Memory B cell (primary cell): ENCODE data around the gene SUN2.

Experiments used
- ATAC-seq: fragments of 150-1000 bp; cut with Tn5 transposase; 2 replicates; pipeline ENCODE4 v1.10.0; 2021; ENCODE audit warnings: low read depth, mild to moderate bottlenecking, moderate library complexity
- DNase-seq, 2 donors: peaks; one replicate each; pipeline ENCODE4 v3.0.0; 2022; ENCODE audit warnings: low spot score in 2 of 2
- H3K27ac Mint-ChIP-seq: one replicate; pipeline ENCODE4 v1.8.0; 2022; ENCODE audit warnings: mild to moderate bottlenecking, moderate library complexity, mixed read lengths
- H3K27me3 Mint-ChIP-seq: one replicate; pipeline ENCODE4 v1.8.0; 2022; ENCODE audit warnings: mixed read lengths
- H3K36me3 Mint-ChIP-seq: one replicate; pipeline ENCODE4 v1.8.0; 2022; ENCODE audit warnings: mild to moderate bottlenecking, mixed read lengths
- H3K4me1 Mint-ChIP-seq: one replicate; pipeline ENCODE4 v1.8.0; 2022; ENCODE audit warnings: mixed read lengths
- H3K4me3 Mint-ChIP-seq: one replicate; pipeline ENCODE4 v1.8.0; 2022; ENCODE audit warnings: mild to moderate bottlenecking, moderate library complexity, mixed read lengths
- H3K9me3 Mint-ChIP-seq: one replicate; pipeline ENCODE4 v1.8.0; 2022; ENCODE audit warnings: mixed read lengths

The SUN2 gene

DNA sequence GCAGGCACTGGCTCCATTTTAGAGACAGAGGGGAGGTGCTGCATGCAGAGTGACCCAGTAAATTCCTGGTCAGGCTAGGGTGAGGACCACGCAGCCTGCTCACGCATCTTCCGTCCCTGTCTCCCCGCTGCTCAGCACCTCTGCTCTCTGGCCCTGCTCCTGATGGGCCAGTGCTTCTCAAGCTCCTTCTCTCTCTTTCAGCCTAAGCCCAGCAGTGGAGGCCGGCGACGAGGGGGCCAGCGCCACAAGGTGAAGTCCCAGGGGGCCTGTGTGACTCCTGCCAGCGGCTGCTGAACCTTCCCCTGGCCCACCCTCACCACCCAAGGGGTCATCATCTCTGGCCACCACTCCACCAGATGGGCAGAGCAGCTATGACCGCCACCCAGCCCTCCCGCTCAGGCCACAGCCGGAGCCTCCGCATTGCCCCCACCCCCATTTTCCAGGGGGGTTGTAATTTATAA, 25.4 kb downstream of the SUN2 start:
- peaks cover 20% of the 10 kb centered on the region for H3K36me3 Mint-ChIP-seq
- ATAC-seq, result no peak

DNA sequence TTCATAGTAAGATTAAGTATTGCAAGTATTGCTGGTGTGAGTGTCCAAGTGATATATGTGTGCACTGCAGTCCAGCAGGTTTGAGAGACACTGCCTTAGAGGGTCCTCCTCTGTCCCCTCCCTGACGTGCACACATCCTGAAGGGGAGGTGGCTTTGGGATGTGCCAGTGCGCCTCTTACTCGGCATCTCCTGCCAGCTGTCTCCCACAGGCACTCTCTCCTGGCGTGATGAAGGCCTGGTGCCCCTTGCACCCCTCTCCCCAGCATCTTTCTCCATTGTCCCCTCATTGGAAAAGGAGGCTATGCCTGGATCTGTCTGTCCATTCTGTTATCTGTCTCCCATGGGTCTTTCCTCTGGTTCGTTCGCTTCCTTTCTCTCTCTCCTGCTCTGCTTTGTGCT, 25.9 kb downstream of the SUN2 start:
- peak overlapping the region; percentile 54 for H3K27ac Mint-ChIP-seq

More for the DNA sequence above, 25.4 kb downstream of the SUN2 start:
- H3K4me1 Mint-ChIP-seq, result peaks cover 12% of the 10 kb centered on the region
- H3K4me3 Mint-ChIP-seq, result no peak overlapping the region
- no peaks in the 10 kb centered on the region for H3K9me3 Mint-ChIP-seq
- H3K27ac Mint-ChIP-seq, result peak overlapping the region; percentile 54
- H3K27me3 Mint-ChIP-seq, result no peaks in the 10 kb centered on the region
- no peak for DNase-seq

DNA sequence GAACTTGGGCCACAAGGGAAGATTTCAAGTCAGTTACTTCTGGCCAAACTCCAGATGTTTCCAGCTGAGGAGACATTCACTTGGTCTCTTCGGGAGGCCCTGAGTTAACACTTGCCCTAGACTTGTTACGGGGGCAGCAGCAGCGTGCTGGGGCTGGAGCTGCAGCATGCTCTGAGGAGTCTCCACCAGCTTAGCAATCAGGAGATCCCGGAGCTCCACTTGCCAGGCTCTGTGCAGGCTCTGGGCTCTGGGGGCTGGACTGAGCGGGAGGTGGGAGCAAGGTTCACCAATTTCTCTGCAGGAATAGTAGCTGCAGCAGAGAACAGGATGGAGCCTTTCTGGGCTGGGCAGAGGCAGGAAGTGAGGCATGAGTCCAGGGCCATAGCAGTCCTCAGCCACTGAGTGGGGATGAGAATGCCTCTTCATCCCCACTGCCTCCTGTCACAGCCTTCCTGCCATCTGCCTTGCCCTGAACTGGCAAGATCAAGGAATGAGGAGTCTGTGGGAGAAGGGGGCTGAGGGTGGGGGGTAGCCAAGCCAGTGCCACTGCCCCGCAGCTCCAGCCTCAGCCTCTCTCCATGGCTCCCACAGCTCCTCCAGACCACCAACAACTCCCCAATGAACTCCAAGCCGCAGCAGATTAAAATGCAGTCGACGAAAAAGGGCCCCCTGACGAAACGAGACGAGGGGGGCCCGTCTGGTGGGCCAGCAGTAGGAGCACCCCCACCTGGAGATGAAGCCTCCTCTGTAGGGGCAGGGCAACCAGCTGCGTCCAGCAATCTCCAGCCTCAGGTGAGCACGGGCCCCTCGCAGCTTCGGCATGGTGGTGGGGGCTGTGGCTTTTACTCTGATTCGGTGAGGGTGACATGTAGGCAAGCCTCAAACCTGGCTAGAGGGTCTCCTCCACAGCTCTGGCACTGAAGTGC, 26.7 kb downstream of the SUN2 start:
- H3K27ac Mint-ChIP-seq, result no peak overlapping the region
- no peak for ATAC-seq

More for the DNA sequence above, 25.9 kb downstream of the SUN2 start:
- DNase-seq (no peak), ATAC-seq (no peak)
- peaks cover 25% of the 10 kb centered on the region for H3K36me3 Mint-ChIP-seq
- H3K27me3 Mint-ChIP-seq, result no peaks in the 10 kb centered on the region
- no peak overlapping the region for H3K4me3 Mint-ChIP-seq
- peaks cover 17% of the 10 kb centered on the region for H3K4me1 Mint-ChIP-seq
- no peaks in the 10 kb centered on the region for H3K9me3 Mint-ChIP-seq

DNA sequence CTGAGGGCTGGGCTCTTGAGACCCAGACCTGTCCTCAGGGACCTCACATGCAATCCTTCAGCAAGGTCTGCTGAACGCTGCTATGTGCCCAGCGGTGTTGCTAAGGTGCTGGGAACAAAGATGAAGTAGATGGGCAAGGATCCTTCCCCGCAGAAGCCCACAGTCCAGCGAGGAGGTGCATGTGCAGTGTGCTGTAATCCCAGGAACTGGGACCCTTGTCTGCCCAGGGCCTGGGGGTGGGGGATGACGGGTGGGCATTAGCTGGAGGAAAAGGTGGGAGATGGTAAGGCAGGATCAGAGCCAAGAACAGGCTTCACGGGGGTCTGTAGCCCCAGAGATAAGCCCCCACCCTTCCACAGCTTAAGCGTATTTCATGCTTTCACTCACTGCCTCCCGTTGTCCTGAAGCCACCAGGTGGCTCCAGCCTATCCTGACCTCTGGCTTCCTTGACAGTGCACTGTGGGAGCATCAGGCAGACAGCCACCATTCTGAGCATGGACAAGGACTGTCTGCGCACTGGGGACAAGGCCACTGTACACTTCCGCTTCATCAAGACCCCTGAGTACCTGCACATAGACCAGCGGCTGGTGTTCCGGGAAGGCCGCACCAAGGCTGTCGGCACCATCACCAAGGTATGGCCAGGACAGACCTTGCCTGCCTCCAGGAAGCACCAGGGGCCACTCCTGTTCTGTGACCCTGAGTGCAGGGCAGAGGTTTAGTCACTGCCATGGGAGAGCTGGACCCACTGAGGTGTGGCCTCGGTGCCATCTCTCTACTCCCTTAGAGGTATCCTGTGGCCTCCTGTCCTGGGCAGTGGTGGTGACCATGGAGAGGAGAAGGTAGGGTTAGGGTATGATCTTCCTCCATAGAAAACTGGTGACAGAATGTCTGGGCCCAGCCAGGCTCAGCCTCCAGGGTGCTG, 28.0 kb downstream of the SUN2 start:
- peaks cover 11% of the 10 kb centered on the region for H3K4me1 Mint-ChIP-seq
- DNase-seq (no peak), ATAC-seq (no peak)
- no peak overlapping the region for H3K4me3 Mint-ChIP-seq
- H3K27me3 Mint-ChIP-seq, result no peaks in the 10 kb centered on the region
- no peaks in the 10 kb centered on the region for H3K9me3 Mint-ChIP-seq
- H3K27ac Mint-ChIP-seq, result peak overlapping the region; percentile 17
- peaks cover 33% of the 10 kb centered on the region for H3K36me3 Mint-ChIP-seq

More for the DNA sequence above, 26.7 kb downstream of the SUN2 start:
- peaks cover 29% of the 10 kb centered on the region for H3K36me3 Mint-ChIP-seq
- H3K9me3 Mint-ChIP-seq, result no peaks in the 10 kb centered on the region
- H3K4me1 Mint-ChIP-seq, result peaks cover 19% of the 10 kb centered on the region
- H3K4me3 Mint-ChIP-seq, result no peak overlapping the region
- no peaks in the 10 kb centered on the region for H3K27me3 Mint-ChIP-seq
- DNase-seq, result no peak

DNA sequence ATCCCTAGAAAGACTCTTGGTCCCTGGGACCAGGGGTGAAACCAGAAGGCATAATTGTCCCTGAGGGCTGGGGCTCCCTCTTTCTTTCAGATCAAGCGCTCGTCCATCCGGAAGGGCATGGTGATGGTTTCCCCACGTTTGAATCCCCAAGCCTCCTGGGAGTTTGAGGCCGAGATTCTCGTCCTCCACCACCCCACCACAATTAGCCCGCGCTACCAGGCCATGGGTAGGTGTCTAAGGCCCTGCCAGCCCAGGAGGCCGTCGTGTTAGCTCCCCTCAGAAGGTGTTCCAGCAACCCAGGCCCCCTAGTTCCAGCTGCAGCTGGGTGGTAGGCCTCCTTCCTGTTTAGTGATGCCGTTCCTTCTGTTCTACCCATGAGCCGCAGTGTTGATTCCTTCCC, 28.7 kb downstream of the SUN2 start:
- no peak for ATAC-seq
- H3K4me1 Mint-ChIP-seq, result peaks cover 11% of the 10 kb centered on the region
- no peak overlapping the region for H3K4me3 Mint-ChIP-seq
- no peaks in the 10 kb centered on the region for H3K9me3 Mint-ChIP-seq
- H3K36me3 Mint-ChIP-seq, result peaks cover 34% of the 10 kb centered on the region
- H3K27me3 Mint-ChIP-seq, result no peaks in the 10 kb centered on the region
- no peak for DNase-seq
- H3K27ac Mint-ChIP-seq, result peak overlapping the region; percentile 11

DNA sequence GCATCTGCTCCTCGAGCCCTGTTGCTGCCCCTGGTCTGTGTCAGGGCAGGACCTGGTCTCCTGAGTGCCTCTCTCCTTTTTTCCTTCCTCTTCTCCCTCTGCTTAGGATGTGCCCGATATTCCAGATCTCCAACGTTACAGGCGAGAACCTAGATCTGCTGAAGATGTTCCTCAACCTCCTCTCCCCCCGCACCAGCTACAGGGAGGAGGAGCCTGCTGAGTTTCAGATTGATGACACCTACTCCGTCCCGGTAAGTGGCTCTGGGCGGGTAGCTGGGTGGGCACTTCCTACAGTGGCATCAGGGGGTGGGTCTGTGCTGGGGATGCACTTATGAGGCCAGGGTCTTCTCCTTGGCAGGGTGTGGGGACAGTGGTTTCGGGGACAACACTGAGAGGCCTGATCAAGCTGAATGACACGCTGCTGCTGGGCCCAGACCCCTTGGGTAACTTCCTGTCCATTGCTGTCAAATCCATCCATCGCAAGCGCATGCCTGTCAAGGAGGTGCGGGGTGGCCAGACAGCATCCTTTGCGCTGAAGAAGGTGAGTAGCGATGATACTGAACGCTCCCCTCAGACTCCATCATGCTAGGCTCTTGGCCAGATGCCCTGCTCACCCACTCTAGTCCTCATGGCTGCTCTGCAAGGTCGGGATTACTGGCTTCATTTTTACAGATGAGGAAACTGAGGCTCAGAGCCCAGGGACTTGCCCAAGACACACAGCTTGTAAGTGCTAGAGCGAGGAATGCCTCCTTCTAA, 29.7 kb downstream of the SUN2 start:
- no peaks in the 10 kb centered on the region for H3K9me3 Mint-ChIP-seq
- peaks cover 37% of the 10 kb centered on the region for H3K36me3 Mint-ChIP-seq
- ATAC-seq, result no peak

DNA sequence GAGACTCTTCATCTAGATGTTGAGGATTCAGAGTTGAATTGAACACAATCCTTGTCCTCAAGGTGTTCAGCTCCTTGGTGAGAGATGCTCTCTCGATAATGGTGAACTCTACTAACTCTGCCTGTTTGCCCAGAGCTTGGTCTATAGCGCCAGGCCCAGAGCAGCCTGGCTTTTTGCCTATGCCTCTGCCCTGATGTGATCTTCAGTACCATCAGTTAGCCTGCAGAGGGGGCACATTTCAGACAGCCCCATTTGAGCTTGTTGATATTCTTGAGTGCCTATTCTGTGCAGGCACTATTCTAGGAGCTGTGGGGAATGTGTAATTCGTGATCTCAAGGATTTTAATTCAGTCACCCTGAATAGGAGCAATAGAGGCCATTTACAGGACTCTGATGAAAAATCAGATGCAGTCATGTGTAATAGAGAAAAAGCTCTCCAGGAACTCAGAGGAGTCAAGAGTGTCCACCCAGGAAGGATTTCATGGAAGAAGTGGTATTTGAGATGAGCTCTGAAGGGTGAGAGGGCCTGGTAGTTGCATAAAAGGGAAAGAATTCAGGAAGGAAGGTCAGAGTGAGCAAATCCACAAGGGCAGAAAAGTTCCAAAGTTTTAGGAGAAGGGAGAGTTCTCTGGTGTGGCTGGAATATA, 30.7 kb downstream of the SUN2 start:
- DNase-seq, result no peak

More for the DNA sequence above, 29.7 kb downstream of the SUN2 start:
- Mint-ChIP-seq H3K4me3 (no peak overlapping the region), H3K27ac (no peak overlapping the region), H3K4me1 (peaks cover 14% of the 10 kb centered on the region), H3K27me3 (no peaks in the 10 kb centered on the region)
- no peak for DNase-seq

DNA sequence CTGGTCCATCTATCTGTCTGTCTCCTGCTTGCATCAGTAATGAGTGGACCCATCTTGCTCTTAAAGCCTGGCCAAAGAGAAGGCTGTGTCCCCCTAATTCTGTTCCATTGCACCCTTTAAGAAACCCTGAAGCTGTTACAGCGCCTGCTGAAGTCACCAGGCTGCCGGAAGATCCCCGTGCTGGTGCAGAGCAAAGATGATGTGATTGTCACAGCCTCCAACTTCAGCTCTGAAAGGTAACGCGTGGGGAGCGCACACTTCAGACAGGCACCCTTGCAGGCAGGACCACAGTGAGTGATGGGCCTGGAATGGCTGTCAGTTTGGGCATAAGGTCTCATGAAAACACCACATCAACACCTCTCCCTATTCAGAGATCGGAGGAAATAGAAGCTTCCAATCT, 31.6 kb downstream of the SUN2 start:
- no peaks in the 10 kb centered on the region for H3K9me3 Mint-ChIP-seq
- H3K27me3 Mint-ChIP-seq, result no peaks in the 10 kb centered on the region
- no peak for ATAC-seq
- peaks cover 29% of the 10 kb centered on the region for H3K36me3 Mint-ChIP-seq
- H3K4me3 Mint-ChIP-seq, result no peak overlapping the region
- H3K4me1 Mint-ChIP-seq, result peaks cover 11% of the 10 kb centered on the region
- DNase-seq, result no peak
- no peak overlapping the region for H3K27ac Mint-ChIP-seq

More for the DNA sequence above, 30.7 kb downstream of the SUN2 start:
- ATAC-seq, result peak; percentile 86
- Mint-ChIP-seq H3K27ac (peak overlapping the region; percentile 67), H3K9me3 (no peaks in the 10 kb centered on the region), H3K4me3 (peak overlapping the region; percentile 30), H3K4me1 (peaks cover 12% of the 10 kb centered on the region), H3K36me3 (peaks cover 30% of the 10 kb centered on the region), H3K27me3 (no peaks in the 10 kb centered on the region)

DNA sequence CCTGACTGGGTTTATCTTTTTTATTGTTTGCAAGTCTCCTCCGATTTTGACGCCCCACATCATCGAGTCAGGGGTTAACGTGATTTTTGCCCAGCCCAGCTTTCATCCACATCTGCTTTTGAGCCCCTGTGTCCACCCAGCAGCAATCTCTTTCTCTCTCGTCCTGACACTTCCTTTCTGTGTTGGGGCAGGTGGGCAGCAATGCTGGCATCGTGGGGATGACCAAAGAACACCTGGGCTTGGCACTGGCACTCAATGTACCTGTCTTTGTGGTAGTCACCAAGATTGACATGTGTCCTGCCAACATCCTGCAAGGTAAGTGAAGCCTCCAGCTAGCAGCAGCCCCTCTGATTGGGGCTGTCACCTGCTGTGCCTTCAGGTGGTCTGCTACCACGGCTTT, 34.2 kb downstream of the SUN2 start:
- no peaks in the 10 kb centered on the region for H3K27me3 Mint-ChIP-seq
- H3K4me1 Mint-ChIP-seq, result peaks cover 14% of the 10 kb centered on the region
- H3K36me3 Mint-ChIP-seq, result peaks cover 36% of the 10 kb centered on the region
- no peak for ATAC-seq
- H3K27ac Mint-ChIP-seq, result no peak overlapping the region
- DNase-seq, result no peak
- H3K4me3 Mint-ChIP-seq, result no peak overlapping the region
- no peaks in the 10 kb centered on the region for H3K9me3 Mint-ChIP-seq

DNA sequence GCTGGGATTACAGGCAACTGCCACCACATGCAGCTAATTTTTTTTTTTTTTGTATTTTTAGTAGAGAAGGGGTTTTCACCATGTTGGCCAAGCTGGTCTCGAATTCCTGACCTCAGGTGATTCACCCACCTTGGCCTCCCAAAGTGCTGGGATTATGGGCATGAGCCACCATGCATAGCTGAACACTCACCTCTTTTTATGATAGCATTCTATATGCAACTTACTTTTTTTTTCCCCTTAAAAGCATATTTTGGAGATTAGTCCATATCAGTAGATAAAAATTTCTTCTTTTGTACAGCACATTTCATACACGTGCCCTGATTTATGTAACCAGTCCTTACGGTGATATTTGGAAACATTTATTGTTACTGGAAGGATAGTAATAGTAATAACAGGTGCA, 35.4 kb downstream of the SUN2 start:
- H3K27me3 Mint-ChIP-seq, result no peaks in the 10 kb centered on the region
- peaks cover 13% of the 10 kb centered on the region for H3K4me1 Mint-ChIP-seq
- DNase-seq, result no peak
- no peak overlapping the region for H3K4me3 Mint-ChIP-seq
- peaks cover 37% of the 10 kb centered on the region for H3K36me3 Mint-ChIP-seq
- no peak for ATAC-seq
- H3K9me3 Mint-ChIP-seq, result no peaks in the 10 kb centered on the region
- no peak overlapping the region for H3K27ac Mint-ChIP-seq

DNA sequence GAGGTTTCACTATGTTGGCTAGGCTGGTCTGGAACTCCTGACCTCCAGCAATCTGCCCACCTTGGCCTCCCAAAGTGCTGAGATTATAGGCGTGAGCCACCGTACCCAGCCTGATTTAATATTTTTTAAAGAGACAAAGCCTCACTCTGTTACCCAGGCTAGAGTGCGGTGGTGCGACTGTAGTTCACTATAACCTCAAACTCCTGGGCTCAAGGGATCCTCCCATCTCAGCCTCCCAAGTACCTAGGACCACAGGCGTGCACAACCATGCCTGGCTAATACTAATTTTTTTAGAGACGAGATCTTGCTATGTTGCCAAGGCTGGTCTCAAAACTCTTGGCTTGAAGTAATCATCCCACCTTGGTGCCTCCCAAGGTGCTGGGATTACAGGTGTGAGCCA, 36.6 kb downstream of the SUN2 start:
- Mint-ChIP-seq H3K27me3 (no peaks in the 10 kb centered on the region), H3K27ac (no peak overlapping the region), H3K36me3 (peaks cover 32% of the 10 kb centered on the region)

DNA sequence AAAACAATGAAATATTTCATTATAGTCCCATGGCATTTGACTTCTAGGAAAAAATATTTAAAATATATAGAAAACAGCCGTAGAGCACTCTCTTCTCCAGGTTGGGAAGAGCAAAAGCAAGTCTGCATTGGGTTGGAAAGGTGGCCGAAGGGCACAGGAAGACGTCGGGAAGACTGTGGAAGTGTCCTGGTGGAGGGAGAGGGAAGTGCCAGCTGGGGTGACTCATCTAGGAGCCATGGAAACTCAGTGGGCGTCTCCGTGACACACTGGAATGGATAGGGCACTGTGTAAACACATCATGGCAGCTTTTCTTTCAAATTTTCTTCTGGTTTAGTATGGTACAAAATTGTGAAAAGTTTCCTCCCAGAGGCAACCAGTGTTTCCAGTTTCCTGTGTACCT, 37.4 kb downstream of the SUN2 start:
- Mint-ChIP-seq H3K9me3 (no peaks in the 10 kb centered on the region), H3K4me1 (peaks cover 23% of the 10 kb centered on the region), H3K4me3 (no peak overlapping the region), H3K27me3 (no peaks in the 10 kb centered on the region), H3K36me3 (peaks cover 29% of the 10 kb centered on the region), H3K27ac (peak overlapping the region; percentile 57)
- ATAC-seq (no peak), DNase-seq (no peak)

More for the DNA sequence above, 36.6 kb downstream of the SUN2 start:
- Mint-ChIP-seq H3K9me3 (no peaks in the 10 kb centered on the region), H3K4me3 (no peak overlapping the region), H3K4me1 (peaks cover 17% of the 10 kb centered on the region)
- DNase-seq (no peak), ATAC-seq (no peak)

DNA sequence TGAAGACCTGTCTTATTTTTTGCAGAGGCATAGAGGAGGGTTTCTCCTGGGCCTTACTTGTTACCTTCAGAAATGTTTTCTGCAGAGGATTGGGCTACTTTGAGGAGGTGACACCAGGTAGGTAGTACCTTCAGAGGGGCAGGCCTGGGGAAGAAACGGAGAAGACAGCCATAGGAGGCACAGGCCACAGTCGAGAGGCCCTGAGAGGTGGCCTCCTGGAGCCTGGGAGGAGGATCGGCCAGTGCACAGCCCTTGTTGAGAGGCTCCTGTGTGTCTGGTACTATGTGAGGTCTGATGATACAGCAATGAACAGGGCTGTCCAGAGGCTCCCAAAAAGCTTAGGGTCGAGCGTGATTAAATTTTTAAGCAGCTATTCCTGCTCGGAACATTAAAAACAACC, 38.6 kb downstream of the SUN2 start:
- H3K4me1 Mint-ChIP-seq, result peaks cover 31% of the 10 kb centered on the region
- H3K36me3 Mint-ChIP-seq, result peaks cover 30% of the 10 kb centered on the region
- H3K9me3 Mint-ChIP-seq, result no peaks in the 10 kb centered on the region
- H3K27me3 Mint-ChIP-seq, result no peaks in the 10 kb centered on the region
- H3K4me3 Mint-ChIP-seq, result no peak overlapping the region
- no peak for DNase-seq
- ATAC-seq, result no peak
- H3K27ac Mint-ChIP-seq, result peak overlapping the region; percentile 65
